Activated T-cell treated with anti-CD3 and anti-CD28 coated beads, Interleukin-2, amount 50 U/mL, for 72 hours (primary cell): ENCODE results near the gene FERMT2. TPM values are rescaled to one million over a fixed set of nuclear protein-coding genes. Genes with fewer than 3 reads are reported as not detected.

Source experiments
- total RNA-seq, 2 donors: library from RNA; stranded (reverse); gene quantifications; one replicate each; pipeline ENCODE4 v1.2.3, GENCODE V29; 2022

FERMT2 gene
- total RNA-seq, 2 donors from 2014 or later, result 12.1 to 18.8 TPM

Other genes with a start within 250 kb of the FERMT2 start
- 10 to 100 TPM; 90.0 to 91.1 TPM for gene PSMC6, start 243.8 kb downstream of the FERMT2 start, total RNA-seq
- gene STYX, start 220.9 kb downstream of the FERMT2 start, total RNA-seq, result 10 to 100 TPM; 15.5 to 16.2 TPM
- gene GNPNAT1, start 159.4 kb downstream of the FERMT2 start, total RNA-seq, result 10 to 100 TPM; 16.3 to 19.9 TPM
- gene DDHD1, start 202.3 kb upstream of the FERMT2 start, total RNA-seq, result 10 to 100 TPM; 53.6 to 73.5 TPM